ENCODE data around the gene NCAM1.

Gene NCAM1

GRCh38 chr11:113168354-113169342 is 207.4 kb downstream of the NCAM1 start:
- no peak for DNase-seq (ENCODE audit: low spot score)

GRCh38 chr11:113172382-113172951 is 211.2 kb downstream of the NCAM1 start:
- no peak for DNase-seq (ENCODE audit: low spot score)

DNA sequence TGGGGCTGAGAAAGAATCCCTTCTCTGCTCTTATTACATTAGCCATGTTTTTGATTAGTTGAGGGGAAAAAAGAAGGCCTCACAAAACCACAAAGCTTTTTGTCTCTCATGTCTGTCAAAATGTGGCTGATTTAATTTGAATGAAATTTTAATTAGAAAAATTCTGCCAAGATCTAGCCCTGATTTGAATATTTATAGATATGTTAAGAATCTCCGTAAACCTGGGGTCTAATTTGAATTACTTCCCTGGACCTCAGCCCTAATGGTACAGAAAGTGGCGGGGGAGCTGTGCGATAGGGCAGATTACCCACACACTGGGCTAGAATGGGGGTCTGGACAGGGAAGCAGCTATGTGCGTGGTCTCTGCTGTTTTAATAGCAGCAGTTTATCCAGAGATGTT is 211.9 kb downstream of the NCAM1 start:
- DNase-seq (ENCODE audit: low spot score): no peak

DNA sequence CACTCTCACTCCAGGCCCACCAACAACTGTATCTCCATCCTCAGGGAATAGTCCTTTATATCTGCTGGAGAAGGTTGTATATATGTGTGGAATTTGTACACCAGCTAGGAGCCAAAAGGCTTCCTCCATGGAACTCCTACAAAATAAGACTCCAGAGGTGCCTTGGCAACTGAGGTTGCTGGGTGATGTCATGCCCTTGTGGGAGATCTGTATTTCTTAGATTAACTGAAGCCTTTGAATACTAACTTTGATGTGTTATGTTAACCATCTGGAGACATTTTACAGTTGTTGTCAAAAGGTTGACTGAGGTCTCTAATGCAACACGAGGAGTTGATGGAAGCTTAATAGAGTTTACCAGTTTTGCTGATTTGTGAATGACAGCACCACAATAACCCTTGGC is 213.7 kb downstream of the NCAM1 start:
- DNase-seq (ENCODE audit: low spot score): no peak

GRCh38 chr11:113176599-113177360 is 215.6 kb downstream of the NCAM1 start:
- no peak for DNase-seq (ENCODE audit: low spot score)

DNA sequence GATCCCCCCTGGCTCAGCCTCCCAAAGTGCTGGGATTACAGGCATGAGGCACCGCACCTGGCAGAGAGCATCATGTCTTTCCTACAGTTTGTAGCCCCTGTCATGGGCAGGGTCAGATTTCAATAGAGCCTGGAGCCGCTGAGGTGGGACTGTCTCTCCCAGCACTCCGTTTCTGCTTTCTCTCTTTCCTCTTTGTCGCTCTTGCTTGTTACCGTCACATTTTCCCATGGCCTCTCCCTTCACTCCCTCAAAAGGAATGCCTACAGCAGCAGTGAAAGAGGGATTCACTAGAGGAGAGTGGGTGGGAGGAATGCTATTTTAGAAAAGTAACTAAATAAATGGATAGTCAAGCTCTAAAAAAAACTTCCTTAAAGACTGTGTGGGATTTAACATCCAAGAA is 216.5 kb downstream of the NCAM1 start:
- no peak for DNase-seq (ENCODE audit: low spot score)

- no peak for DNase-seq (ENCODE audit: low spot score)
Measured at GRCh38 chr11:113178381-113179070, 217.3 kb downstream of the NCAM1 start.

DNA sequence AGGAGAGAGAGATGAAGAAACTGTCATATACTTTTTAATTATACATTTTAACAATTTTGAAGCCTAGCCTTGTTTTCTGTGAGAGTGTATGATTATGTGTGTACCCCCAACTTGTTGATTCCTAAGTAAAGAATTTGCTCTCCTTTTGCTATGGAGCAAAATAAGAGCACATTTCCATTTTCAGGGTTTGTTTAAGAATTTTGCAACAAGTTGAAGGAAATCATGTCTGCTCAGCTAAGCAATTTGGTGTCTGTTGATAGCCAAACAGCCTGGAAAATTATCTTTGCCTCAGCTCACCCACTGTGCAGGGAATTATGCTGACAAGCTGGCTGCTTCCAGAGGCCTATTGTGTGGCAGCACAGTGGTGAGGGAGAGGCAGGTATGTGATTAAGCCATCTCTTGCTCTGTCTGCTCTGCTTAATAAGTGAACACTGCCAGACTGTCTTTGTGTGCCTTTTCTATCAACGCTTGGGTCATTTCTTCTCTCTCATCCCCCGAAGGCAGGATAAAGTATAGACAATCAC is 218.0 kb downstream of the NCAM1 start:
- DNase-seq (ENCODE audit: low spot score): no peak

DNA sequence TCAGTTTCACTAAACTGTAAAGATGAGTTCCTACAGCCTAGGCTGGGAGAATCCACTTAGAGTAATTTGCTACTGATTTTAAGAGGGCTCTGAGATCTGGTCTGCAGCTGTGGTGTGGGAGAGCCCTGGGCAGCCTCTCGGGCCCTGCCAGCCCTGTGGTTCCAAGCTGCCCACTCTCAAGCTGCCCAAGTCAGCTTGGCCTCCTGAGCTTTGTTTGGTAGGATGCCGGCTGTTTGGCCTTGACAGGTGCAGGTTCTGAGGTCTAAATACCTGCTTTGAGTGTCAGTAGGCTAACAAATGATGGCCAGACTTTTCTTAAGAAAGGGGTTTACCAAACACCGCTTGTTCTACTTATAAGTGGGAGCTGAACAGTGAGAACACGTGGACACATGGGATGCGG is 219.9 kb downstream of the NCAM1 start:
- no peak for DNase-seq (ENCODE audit: low spot score)

DNA sequence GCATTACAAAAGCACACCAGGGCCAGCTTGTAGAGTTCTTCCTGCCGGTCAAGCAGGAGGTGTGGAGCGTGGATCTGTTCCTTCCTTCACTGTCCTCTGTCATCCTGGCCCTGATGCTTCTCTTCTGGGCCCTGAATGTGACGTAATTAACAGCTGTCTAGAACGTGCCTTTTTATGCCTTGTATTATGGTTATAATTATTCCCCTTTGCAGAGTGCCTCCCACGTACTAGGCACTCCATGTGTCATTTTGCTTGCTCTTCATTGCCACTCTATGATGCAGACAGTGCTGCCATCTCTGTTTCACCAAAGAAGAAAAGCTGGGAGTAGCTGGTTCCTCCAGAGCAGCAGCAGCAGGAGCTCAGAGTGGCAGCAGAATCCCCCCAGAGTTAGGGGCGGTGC is 221.1 kb downstream of the NCAM1 start:
- no peak for DNase-seq (ENCODE audit: low spot score)

DNA sequence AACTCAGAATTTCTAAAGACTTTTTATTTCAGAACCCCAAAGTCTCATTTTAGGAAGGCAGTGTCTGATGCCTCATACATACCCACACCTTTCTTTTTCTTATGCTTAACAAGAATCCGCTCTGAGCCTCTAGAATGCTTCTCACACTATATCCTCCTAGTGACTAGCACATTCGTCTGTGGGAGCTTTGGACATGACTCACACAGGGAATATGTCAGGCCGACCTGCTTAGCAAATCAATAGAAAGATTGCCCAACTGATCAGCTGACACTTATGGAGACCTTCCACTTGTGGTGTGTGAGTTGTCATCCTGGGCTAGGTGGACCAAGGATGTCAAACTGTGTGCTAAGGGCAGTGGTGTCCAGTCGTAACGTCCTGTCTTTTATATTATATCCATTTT is 223.3 kb downstream of the NCAM1 start:
- DNase-seq (ENCODE audit: low spot score): no peak

- no peak for DNase-seq (ENCODE audit: low spot score)
Measured at GRCh38 chr11:113188371-113188834, 227.2 kb downstream of the NCAM1 start.

GRCh38 chr11:113189909-113190667 is 228.9 kb downstream of the NCAM1 start:
- DNase-seq (ENCODE audit: low spot score): no peak

- DNase-seq (ENCODE audit: low spot score): no peak
Measured at GRCh38 chr11:113192121-113192925, 231.1 kb downstream of the NCAM1 start.

GRCh38 chr11:113193016-113193415 is 231.8 kb downstream of the NCAM1 start:
- DNase-seq (ENCODE audit: low spot score): no peak

DNA sequence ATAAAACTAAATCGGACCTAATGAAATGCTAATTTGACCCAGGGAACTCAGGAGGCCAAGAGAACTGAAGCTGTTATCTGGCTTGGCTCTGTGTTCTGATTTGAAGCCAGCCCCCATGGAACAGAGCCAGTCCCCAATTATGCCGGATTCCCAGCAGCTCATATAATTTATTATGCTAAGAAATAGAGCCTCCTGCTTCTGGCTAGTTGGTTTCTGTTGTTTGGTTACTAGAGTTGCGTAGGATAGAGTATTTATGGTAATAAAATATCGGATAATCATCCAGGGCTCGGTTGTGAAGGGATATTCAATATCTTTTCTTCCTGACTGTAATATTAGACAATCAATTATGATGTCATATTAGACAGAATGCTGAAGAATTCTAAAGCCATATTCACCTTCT is 232.7 kb downstream of the NCAM1 start:
- no peak for DNase-seq (ENCODE audit: low spot score)

DNA sequence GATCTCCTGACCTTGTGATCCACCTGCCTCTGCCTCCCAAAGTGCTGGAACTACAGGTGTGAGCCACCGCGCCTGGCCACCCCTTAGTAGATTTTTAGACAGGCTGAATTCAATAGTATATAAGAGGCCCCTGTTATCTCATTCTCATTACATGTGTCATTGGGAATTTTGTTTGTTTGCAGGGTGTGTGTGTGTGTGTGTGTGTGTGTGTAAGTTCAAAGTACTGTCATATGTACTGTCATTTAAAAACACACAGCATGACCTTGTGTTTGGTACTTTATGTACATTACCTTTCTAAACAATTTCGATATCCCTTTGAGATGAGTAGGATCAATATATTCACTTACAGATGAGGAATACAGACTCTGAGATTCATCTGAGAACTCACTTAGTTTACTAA is 234.5 kb downstream of the NCAM1 start:
- no peak for DNase-seq (ENCODE audit: low spot score)

GRCh38 chr11:113197446-113197845 is 236.2 kb downstream of the NCAM1 start:
- DNase-seq (ENCODE audit: low spot score): no peak

- no peak for DNase-seq (ENCODE audit: low spot score)
Measured at GRCh38 chr11:113198972-113199661, 237.9 kb downstream of the NCAM1 start.

DNA sequence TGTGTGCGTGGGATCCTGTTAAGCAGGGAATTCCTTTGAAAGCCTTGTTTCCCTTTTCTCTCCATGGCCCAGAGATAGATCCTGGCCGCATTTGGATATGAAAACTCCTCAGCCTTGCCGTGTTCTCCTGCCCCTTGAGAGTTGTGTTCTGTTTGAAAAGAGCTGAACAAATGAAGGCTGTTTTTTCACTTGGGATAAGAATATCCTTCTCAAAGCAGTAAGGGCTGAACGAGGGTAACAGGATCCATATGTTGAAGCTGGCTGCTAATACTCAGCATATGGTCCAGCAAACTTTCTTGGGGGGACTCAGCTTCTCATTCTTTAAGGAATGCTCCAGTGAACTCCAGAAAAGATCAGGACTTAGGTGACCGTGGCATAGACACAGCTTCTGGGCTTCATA is 238.6 kb downstream of the NCAM1 start:
- no peak for DNase-seq (ENCODE audit: low spot score)
